Gastroesophageal sphincter (tissue), 4 donors: ENCODE results near the gene CDCA5. TPM values are rescaled to one million over a fixed set of nuclear protein-coding genes. Genes with fewer than 3 reads are reported as not detected.
A peak's percentile ranks its signal among the peaks of the same experiment; 100 is the strongest.

Source experiments
- ATAC-seq: fragments of 150-250 bp; one replicate; pipeline ENCODE4 v1.9.1; 2016; ENCODE audit warnings: mild to moderate bottlenecking, moderate library complexity
- H3K27ac ChIP-seq, 4 donors: fragments of 200-600 bp; sonication (generic) in 3 of 4; 1 replicate in 3 of 4; 2 replicates in 1 of 4; pipeline ENCODE4 v1.5.1; 2016 to 2019
- H3K27me3 ChIP-seq: fragments of 200-600 bp; sonication (generic); one replicate; pipeline ENCODE4 v1.5.1; 2019
- H3K36me3 ChIP-seq, 2 donors: fragments of 200-600 bp; sonication (generic); one replicate each; pipeline ENCODE4 v1.5.1; 2019; ENCODE audit warnings: control low read depth in 1 of 2
- H3K4me1 ChIP-seq, 3 donors: fragments of 200-600 bp; sonication (generic); 1 replicate in 2 of 3; 2 replicates in 1 of 3; pipeline ENCODE4 v1.5.1; 2016 to 2019; ENCODE audit warnings: control low read depth in 2 of 3
- H3K4me3 ChIP-seq, 2 donors: fragments of 200-600 bp; sonication (generic); one replicate each; pipeline ENCODE4 v1.5.1; 2019; ENCODE audit warnings: mild to moderate bottlenecking in 1 of 2, moderate library complexity in 1 of 2
- H3K9me3 ChIP-seq, 3 donors: fragments of 200-600 bp; sonication (generic); one replicate each; pipeline ENCODE4 v1.5.1; 2017 to 2019; ENCODE audit warnings: control low read depth in 2 of 3
- CTCF ChIP-seq, 4 experiments: fragments of 200-600 bp in 2 of 4; fragments of 450-650 bp in 2 of 4; sonication (generic) in 1 of 4; IDR thresholded peaks; one replicate each; pipeline ENCODE4 v1.5.1; 2017 to 2019; ENCODE audit warnings: antibody characterized with exemption in 4 of 4, mild to moderate bottlenecking in 2 of 4, moderate library complexity in 2 of 4
- EP300 ChIP-seq: sonication (generic); formaldehyde crosslinking; IDR thresholded peaks from one replicate; pipeline ENCODE4 v1.6.1; 2017; ENCODE audit warnings: antibody characterized with exemption, mild to moderate bottlenecking
- POLR2A ChIP-seq, 2 donors: fragments of 450-650 bp; IDR thresholded peaks; one replicate each; pipeline ENCODE4 v1.6.1; 2017; ENCODE audit warnings: antibody characterized with exemption in 2 of 2, mild to moderate bottlenecking in 2 of 2, moderate library complexity in 1 of 2
- POLR2AphosphoS5 ChIP-seq: sonication (generic); formaldehyde crosslinking; IDR thresholded peaks from one replicate; pipeline ENCODE4 v1.6.1; 2017; ENCODE audit warnings: antibody characterized with exemption
- WGBS, 2 donors: methylation state at CpG; one replicate each; pipeline ENCODE4 v1.1.5; 2018; ENCODE audit warnings: low coverage in 1 of 2; 5-methylcytosine and 5-hydroxymethylcytosine counted together
- small RNA-seq, 4 donors: library from RNA; depleted of rRNA; stranded (forward); fragments of <200 nt; gene quantifications; one replicate each; pipeline ENCODE3, GENCODE V24; 2016
- total RNA-seq, 4 donors: library from RNA; depleted of rRNA; stranded (reverse); fragments of >200 nt; gene quantifications; one replicate each; pipeline ENCODE4 v1.1.0, GENCODE V29; 2016

CDCA5 gene
- total RNA-seq, 4 donors from 2014 or later: 0.78 to 1.7 (median 0.99) TPM

GRCh38 chr11:65036931-65037330 is 46.9 kb downstream of the CDCA5 start:
- peaks cover 0 to 81% of the 10 kb centered on the region in 2 donors for H3K36me3 ChIP-seq
- peaks cover 0 to 23% (median 8%) of the 10 kb centered on the region in 3 donors for H3K4me1 ChIP-seq
- no peaks in the 10 kb centered on the region for H3K27me3 ChIP-seq
- peak overlapping the region in 1 of 4 donors; percentile 38 for H3K27ac ChIP-seq
- TF ChIP-seq CTCF (IDR thresholded peaks at IDR 0.05): no peak
- peak; percentile 6 for TF ChIP-seq POLR2AphosphoS5
- no peaks in the 10 kb centered on the region for H3K9me3 ChIP-seq
- no peak overlapping the region for H3K4me3 ChIP-seq
- WGBS, 2 donors: 56 to 57% methylated on average over 3 of the region's 6 CpGs
- no peak for ATAC-seq

GRCh38 chr11:65035579-65035978 is 48.3 kb downstream of the CDCA5 start:
- Histone ChIP-seq H3K4me1 (peaks cover 0 to 26% (median 5%) of the 10 kb centered on the region in 3 donors), H3K27ac (no peak overlapping the region), H3K4me3 (no peak overlapping the region), H3K36me3 (peaks cover 0 to 95% of the 10 kb centered on the region in 2 donors), H3K27me3 (no peaks in the 10 kb centered on the region), H3K9me3 (no peaks in the 10 kb centered on the region)
- ATAC-seq: no peak
- TF ChIP-seq CTCF (IDR thresholded peaks at IDR 0.05) (no peak), POLR2A (IDR thresholded peaks at IDR 0.05) (no peak), POLR2AphosphoS5 (no peak), EP300 (no peak)
- WGBS, 2 donors: 94% methylated on average over 3 of the region's 11 CpGs; no CpG with 5 or more reads in 1 of the 2 donors

- Histone ChIP-seq H3K4me1 (peaks cover 0 to 31% (median 0%) of the 10 kb centered on the region in 3 donors), H3K4me3 (no peak overlapping the region), H3K27ac (no peak overlapping the region), H3K36me3 (peaks cover 0 to 88% of the 10 kb centered on the region in 2 donors), H3K27me3 (no peaks in the 10 kb centered on the region), H3K9me3 (no peaks in the 10 kb centered on the region)
- WGBS, 2 donors: 100% methylated on average over 1 of the region's 2 CpGs; no CpG with 5 or more reads in 1 of the 2 donors
- TF ChIP-seq EP300 (no peak), CTCF (IDR thresholded peaks at IDR 0.05) (no peak), POLR2A (IDR thresholded peaks at IDR 0.05) (no peak), POLR2AphosphoS5 (no peak)
- no peak for ATAC-seq
These were observed 49.4 kb downstream of the CDCA5 start for GRCh38 chr11:65034423-65034822.

- no peak for ATAC-seq
- Histone ChIP-seq H3K4me3 (no peak overlapping the region), H3K36me3 (peaks cover 0 to 66% of the 10 kb centered on the region in 2 donors), H3K27ac (no peak overlapping the region), H3K9me3 (no peaks in the 10 kb centered on the region), H3K27me3 (no peaks in the 10 kb centered on the region), H3K4me1 (peaks cover 0 to 44% (median 3%) of the 10 kb centered on the region in 3 donors)
- no peak for TF ChIP-seq CTCF (IDR thresholded peaks at IDR 0.05)
- TF ChIP-seq POLR2A (IDR thresholded peaks at IDR 0.05): no peak
- no peak for TF ChIP-seq POLR2AphosphoS5
- WGBS, 2 donors: 92% methylated on average over 2 of the region's 13 CpGs; no CpG with 5 or more reads in 1 of the 2 donors
These were observed 51.6 kb downstream of the CDCA5 start for GRCh38 chr11:65032216-65032615.

Small RNA genes lying within 50 kb of the gene (small RNA-seq; reads per million reads assigned to genes)
- gene SNX15: 0 reads per million in 4 donors

Other genes starting within 250 kb of the CDCA5 start
- gene CDC42BPG, start 239.4 kb downstream of the CDCA5 start, total RNA-seq: under 1 TPM; 0.08 to 0.94 (median 0.22) TPM
- 100 to 1,000 TPM in 2 of 4 donors, 10 to 100 TPM in 2; 92.1 to 188 (median 101) TPM for gene EHD1, start 205.4 kb downstream of the CDCA5 start, total RNA-seq
- 10 to 100 TPM; 18.8 to 27.2 (median 26.3) TPM for gene ATG2A, start 166.8 kb downstream of the CDCA5 start, total RNA-seq
- gene PPP2R5B, start 159.4 kb downstream of the CDCA5 start, total RNA-seq: 10 to 100 TPM; 20.3 to 41.2 (median 27.0) TPM
- not detected for gene GPHA2, start 148.1 kb downstream of the CDCA5 start, total RNA-seq
- gene MAJIN, start 111.9 kb downstream of the CDCA5 start, total RNA-seq: not detected
- gene BATF2, start 87.1 kb downstream of the CDCA5 start, total RNA-seq: 1 to 10 TPM; 1.5 to 3.4 (median 1.6) TPM
- gene ARL2, start 69.9 kb downstream of the CDCA5 start, total RNA-seq: 100 to 1,000 TPM; 158 to 220 (median 179) TPM
- 10 to 100 TPM; 23.6 to 42.5 (median 30.1) TPM for gene SNX15, start 56.6 kb downstream of the CDCA5 start, total RNA-seq
- 10 to 100 TPM in 3 of 4 donors, 1 to 10 TPM in 1; 4.7 to 13.6 (median 12.7) TPM for gene SAC3D1, start 42.8 kb downstream of the CDCA5 start, total RNA-seq
- 10 to 100 TPM; 21.8 to 38.5 (median 29.0) TPM for gene NAALADL1, start 25.5 kb downstream of the CDCA5 start, total RNA-seq
- 10 to 100 TPM; 26.3 to 43.9 (median 33.3) TPM for gene ZFPL1, start 182 bp upstream of the CDCA5 start, total RNA-seq
- gene VPS51, start 12.2 kb upstream of the CDCA5 start, total RNA-seq: 100 to 1,000 TPM; 374 to 526 (median 407) TPM
- 10 to 100 TPM in 3 of 4 donors, 1 to 10 TPM in 1; 7.1 to 25.2 (median 18.3) TPM for gene TM7SF2, start 27.8 kb upstream of the CDCA5 start, total RNA-seq
- gene ZNHIT2, start 33.7 kb upstream of the CDCA5 start, total RNA-seq: 10 to 100 TPM; 13.6 to 19.1 (median 15.4) TPM
- 100 to 1,000 TPM; 464 to 971 (median 566) TPM for gene FAU, start 38.1 kb upstream of the CDCA5 start, total RNA-seq
- gene MRPL49, start 38.3 kb upstream of the CDCA5 start, total RNA-seq: 100 to 1,000 TPM in 1 of 4 donors, 10 to 100 TPM in 3; 83.9 to 114 (median 94.1) TPM
- gene SYVN1, start 50.5 kb upstream of the CDCA5 start, total RNA-seq: 10 to 100 TPM; 19.0 to 38.7 (median 26.0) TPM
- gene SPDYC, start 86.2 kb upstream of the CDCA5 start, total RNA-seq: not detected
- 100 to 1,000 TPM; 100 to 196 (median 156) TPM for gene CAPN1, start 97.9 kb upstream of the CDCA5 start, total RNA-seq
- 10 to 100 TPM in 2 of 4 donors, 1 to 10 TPM in 2; 7.7 to 18.5 (median 13.2) TPM for gene POLA2, start 177.9 kb upstream of the CDCA5 start, total RNA-seq
- 10 to 100 TPM; 26.3 to 63.4 (median 42.8) TPM for gene CDC42EP2, start 230.8 kb upstream of the CDCA5 start, total RNA-seq
- gene DPF2, start 249.8 kb upstream of the CDCA5 start, total RNA-seq: 10 to 100 TPM; 42.5 to 72.7 (median 62.1) TPM